CD14-positive monocyte (primary cell): Measurements from ENCODE around the gene LMX1B. TPM values are rescaled to one million over a fixed set of nuclear protein-coding genes. Genes with fewer than 3 reads are reported as not detected.

Source experiments
- DNase-seq, 3 donors: peaks; one replicate each; pipeline ENCODE4 v3.0.0-alpha.2; 2011 to 2022
- H2AFZ ChIP-seq: 2 replicates; pipeline ENCODE4 v1.6.0; 2012; ENCODE audit warnings: mild to moderate bottlenecking, low read depth, low read length, inconsistent platforms; ENCODE audit not compliant: insufficient read depth, poor library complexity, severe bottlenecking
- H3K27ac ChIP-seq, 2 donors: 1 replicate in 1 of 2; 2 replicates in 1 of 2; pipeline ENCODE4 v1.5.1; 2012 to 2013; ENCODE audit warnings: low read length in 2 of 2, control low read depth in 1 of 2, inconsistent platforms in 1 of 2, low read depth in 1 of 2, mild to moderate bottlenecking in 1 of 2
- H3K27me3 ChIP-seq, 2 donors: one replicate each; pipeline versions ENCODE4 v1.6.0 to v1.6.1; 2011 to 2013; ENCODE audit warnings: low read length in 2 of 2; ENCODE audit not compliant: control insufficient read depth in 2 of 2, insufficient read depth in 2 of 2
- H3K36me3 ChIP-seq, 2 donors: replicated peaks in 1 of 2; 1 replicate in 1 of 2; 2 replicates in 1 of 2; pipeline versions ENCODE4 v1.5.1 to v1.6.1; 2012 to 2013; ENCODE audit warnings: low read length in 2 of 2, control low read depth in 1 of 2, inconsistent platforms in 1 of 2, mild to moderate bottlenecking in 1 of 2; ENCODE audit not compliant: insufficient read depth in 2 of 2, control insufficient read depth in 1 of 2
- H3K4me1 ChIP-seq, 2 donors: 1 replicate in 1 of 2; 2 replicates in 1 of 2; pipeline versions ENCODE4 v1.5.1 to v1.6.1; 2012 to 2013; ENCODE audit warnings: low read length in 2 of 2, control low read depth in 1 of 2, inconsistent platforms in 1 of 2, mild to moderate bottlenecking in 1 of 2, moderate library complexity in 1 of 2; ENCODE audit not compliant: insufficient read depth in 2 of 2, control insufficient read depth in 1 of 2
- H3K4me2 ChIP-seq: replicated peaks from 2 replicates; pipeline ENCODE3; 2012; ENCODE audit warnings: low read length, moderate library complexity, mild to moderate bottlenecking; ENCODE audit not compliant: poor library complexity, severe bottlenecking; ENCODE audit errors: extremely low read depth
- H3K4me3 ChIP-seq, 3 experiments: fragments of 200-600 bp in 1 of 3; sonication (generic) in 1 of 3; replicated peaks in 1 of 3; 1 replicate in 2 of 3; 2 replicates in 1 of 3; pipeline ENCODE4 v1.5.1; 2011 to 2013; ENCODE audit warnings: low read length in 3 of 3, mild to moderate bottlenecking in 3 of 3, control low read depth in 2 of 3, low read depth in 2 of 3, inconsistent platforms in 1 of 3, moderate library complexity in 1 of 3
- H3K79me2 ChIP-seq: 2 replicates; pipeline ENCODE4 v1.6.0; 2012; ENCODE audit warnings: mild to moderate bottlenecking, control low read depth, inconsistent platforms, low read length, moderate library complexity; ENCODE audit not compliant: insufficient read depth
- H3K9ac ChIP-seq: 2 replicates; pipeline ENCODE4 v1.6.0; 2017; ENCODE audit warnings: low read length, mild to moderate bottlenecking; ENCODE audit not compliant: insufficient read depth, poor library complexity, severe bottlenecking
- H3K9me3 ChIP-seq, 2 donors: replicated peaks in 1 of 2; 1 replicate in 1 of 2; 2 replicates in 1 of 2; pipeline versions ENCODE4 v1.5.1 to v1.6.1; 2012 to 2013; ENCODE audit warnings: low read length in 2 of 2, control low read depth in 1 of 2; ENCODE audit not compliant: control insufficient read depth in 1 of 2, insufficient read depth in 1 of 2
- H4K20me1 ChIP-seq: 2 replicates; pipeline ENCODE4 v1.6.0; 2012; ENCODE audit warnings: mild to moderate bottlenecking, low read length, control low read depth, moderate library complexity; ENCODE audit not compliant: insufficient read depth
- H3K27ac Mint-ChIP-seq, 7 donors: one replicate each; pipeline ENCODE4 v1.8.0; 2020; ENCODE audit warnings: mild to moderate bottlenecking in 7 of 7, mixed read lengths in 7 of 7, moderate library complexity in 6 of 7, inconsistent platforms in 2 of 7
- H3K27me3 Mint-ChIP-seq, 3 donors: one replicate each; pipeline ENCODE4 v1.8.0; 2021 to 2022; ENCODE audit warnings: low read depth in 3 of 3, mild to moderate bottlenecking in 3 of 3, mixed read lengths in 3 of 3, moderate library complexity in 3 of 3, inconsistent platforms in 1 of 3
- H3K36me3 Mint-ChIP-seq, 2 donors: one replicate each; pipeline ENCODE4 v1.8.0; 2020; ENCODE audit warnings: mixed read lengths in 2 of 2, inconsistent platforms in 1 of 2, mild to moderate bottlenecking in 1 of 2
- H3K4me1 Mint-ChIP-seq: one replicate; pipeline ENCODE4 v1.8.0; 2020; ENCODE audit warnings: mild to moderate bottlenecking, mixed read lengths
- H3K4me3 Mint-ChIP-seq, 2 donors: one replicate each; pipeline ENCODE4 v1.8.0; 2020; ENCODE audit warnings: mild to moderate bottlenecking in 2 of 2, mixed read lengths in 2 of 2, moderate library complexity in 1 of 2
- H3K9me3 Mint-ChIP-seq, 7 donors: one replicate each; pipeline ENCODE4 v1.8.0; 2020 to 2022; ENCODE audit warnings: mixed read lengths in 7 of 7, mild to moderate bottlenecking in 6 of 7, moderate library complexity in 6 of 7, inconsistent platforms in 2 of 7
- CTCF ChIP-seq: fragments of 200-600 bp; IDR thresholded peaks from one replicate; pipeline ENCODE4 v1.8.0; 2022; ENCODE audit warnings: antibody characterized with exemption, mild to moderate bottlenecking
- WGBS: methylation state at CpG from one replicate; pipeline ENCODE4 v1.1.5; 2013; ENCODE audit warnings: missing lambda C conversion rate; ENCODE audit not compliant: insufficient coverage; 5-methylcytosine and 5-hydroxymethylcytosine counted together
- intact Hi-C, 2 donors: fragments of 100-400 bp; cut with micrococcal nuclease; formaldehyde crosslinking; loops; one replicate each; pipeline versions ENCODE4 v1.15.0 to v1.15.1; 2023
- polyA plus RNA-seq, 3 donors: library from polyadenylated mRNA; depleted of rRNA in 1 of 3; unstranded in 2 of 3; stranded (reverse) in 1 of 3; fragments of 300-500 nt in 2 of 3; fragments of >200 nt in 1 of 3; fragmentation: Illumina TruSeq in 2 of 3; gene quantifications; 1 replicate in 2 of 3; 2 replicates in 1 of 3; pipeline ENCODE4 v1.2.3, GENCODE V29; 2012 to 2021

LMX1B gene
- polyA plus RNA-seq, 3 donors: not detected

GRCh38 chr9:126693428-126693944, 79.8 kb downstream of the LMX1B start:
- H3K27me3 ChIP-seq: peaks cover 0 to 7% of the 10 kb centered on the region in 2 donors
- H3K27me3 Mint-ChIP-seq: peaks cover 17 to 22% (median 17%) of the 10 kb centered on the region in 3 donors
- DNase-seq: no peak

GRCh38 chr9:126694206-126695081, 80.7 kb downstream of the LMX1B start:
- H3K27me3 Mint-ChIP-seq: peaks cover 11 to 19% (median 14%) of the 10 kb centered on the region in 3 donors
- WGBS: 80% methylated on average over 11 of the region's 11 CpGs
- intact Hi-C loops: no loop called here
- H3K36me3 ChIP-seq: no peaks in the 10 kb centered on the region
- peaks cover 0 to 3% of the 10 kb centered on the region in 2 donors for H3K27me3 ChIP-seq
- no peak for TF ChIP-seq CTCF
- no peak overlapping the region for H3K9ac ChIP-seq
- no peak for DNase-seq
- H3K9me3 ChIP-seq: no peaks in the 10 kb centered on the region
- H3K79me2 ChIP-seq: no peaks in the 10 kb centered on the region
- H3K27ac Mint-ChIP-seq: no peak overlapping the region
- no peak overlapping the region for H3K4me3 Mint-ChIP-seq
- no peak overlapping the region for H3K4me2 ChIP-seq
- no peaks in the 10 kb centered on the region for H4K20me1 ChIP-seq
- no peaks in the 10 kb centered on the region for H3K36me3 Mint-ChIP-seq
- H2AFZ ChIP-seq: no peak overlapping the region
- H3K4me1 Mint-ChIP-seq: no peaks in the 10 kb centered on the region
- no peak overlapping the region for H3K27ac ChIP-seq
- no peak overlapping the region for H3K4me3 ChIP-seq
- H3K4me1 ChIP-seq: no peaks in the 10 kb centered on the region
- H3K9me3 Mint-ChIP-seq: peaks cover 0 to 2% (median 0%) of the 10 kb centered on the region in 7 donors

More at GRCh38 chr9:126693428-126693944, 79.8 kb downstream of the LMX1B start:
- no peak overlapping the region for H3K27ac Mint-ChIP-seq
- peaks cover 0 to 2% (median 0%) of the 10 kb centered on the region in 7 donors for H3K9me3 Mint-ChIP-seq
- Histone ChIP-seq H3K36me3 (no peaks in the 10 kb centered on the region), H3K9ac (no peak overlapping the region), H3K4me2 (no peak overlapping the region), H4K20me1 (no peaks in the 10 kb centered on the region), H3K27ac (no peak overlapping the region), H2AFZ (no peak overlapping the region), H3K9me3 (no peaks in the 10 kb centered on the region), H3K4me3 (no peak overlapping the region), H3K79me2 (no peaks in the 10 kb centered on the region), H3K4me1 (no peaks in the 10 kb centered on the region)
- no peaks in the 10 kb centered on the region for H3K36me3 Mint-ChIP-seq
- H3K4me3 Mint-ChIP-seq: no peak overlapping the region
- TF ChIP-seq CTCF: no peak
- no peaks in the 10 kb centered on the region for H3K4me1 Mint-ChIP-seq
- intact Hi-C loops: no loop called here
- 96% methylated on average over 12 of the region's 20 CpGs for WGBS
